Measurements from ENCODE around the gene PPCDC.
A peak's percentile ranks its signal among the peaks of the same experiment; 100 is the strongest.

The PPCDC gene

GRCh38 chr15:75019916-75020315 lies 3.5 kb upstream of the PPCDC start:
- no peak for DNase-seq

GRCh38 chr15:75021341-75021740 lies 2.0 kb upstream of the PPCDC start:
- no peak for DNase-seq

GRCh38 chr15:75022783-75023180 lies 608 bp upstream of the PPCDC start:
- no peak for DNase-seq

DNA sequence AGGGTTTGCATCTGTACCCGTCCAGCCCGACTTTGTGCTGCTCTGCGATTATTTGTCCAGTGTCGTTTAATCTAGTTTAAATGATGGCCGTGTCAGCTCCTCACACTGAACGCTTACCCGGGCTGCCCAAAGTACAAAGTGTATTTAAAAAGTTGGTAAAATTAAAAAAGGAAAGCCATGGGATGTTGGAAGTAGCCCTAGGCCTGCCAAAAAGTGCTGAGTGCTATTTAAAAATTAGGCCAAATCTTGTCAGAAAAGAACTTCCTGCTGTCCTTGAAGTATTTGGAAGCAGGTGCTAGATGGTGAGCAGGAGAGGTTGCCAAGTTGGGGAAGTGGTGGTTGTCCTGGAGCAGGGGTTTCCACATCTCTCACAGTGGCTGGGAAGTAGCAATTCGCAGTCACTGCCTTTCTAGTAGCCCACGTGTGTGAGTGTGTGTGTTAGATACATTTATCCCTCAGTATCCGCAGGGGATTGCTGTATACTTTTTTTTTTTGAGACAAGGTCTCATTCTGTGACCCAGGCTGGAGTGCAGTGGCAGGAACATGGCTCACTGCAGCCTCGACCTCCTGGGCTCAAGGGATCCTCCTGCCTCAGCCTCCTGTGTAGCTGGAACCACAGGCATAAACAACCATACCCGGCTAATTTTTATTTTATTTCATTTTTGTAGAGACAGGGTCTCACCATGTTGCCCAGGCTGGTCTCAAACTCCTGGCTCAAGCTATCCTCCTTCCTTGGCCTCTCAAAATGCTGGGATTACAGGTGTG lies 664 bp downstream of the PPCDC start:
- peak; percentile 27 for DNase-seq

DNA sequence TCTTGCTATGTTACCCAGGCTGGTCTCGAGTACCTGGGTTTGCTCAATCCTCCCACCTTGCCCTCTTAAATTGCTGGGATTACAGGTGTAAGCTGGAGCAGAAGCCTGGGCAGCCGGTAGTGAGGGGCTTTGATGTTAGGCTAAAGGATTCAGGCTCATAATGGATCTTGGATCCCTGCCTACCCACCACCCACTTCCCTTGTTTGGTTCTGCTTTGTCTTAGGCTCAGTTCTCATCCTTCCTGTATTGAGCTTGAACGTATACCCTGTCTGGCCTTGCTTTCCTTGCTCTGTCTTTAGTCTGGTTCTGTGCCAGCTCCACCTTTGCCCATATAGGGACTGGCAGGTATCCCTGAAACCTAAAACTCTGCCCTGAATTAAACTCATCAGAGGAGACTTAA lies 1.7 kb downstream of the PPCDC start:
- DNase-seq: no peak

- DNase-seq: no peak
Observed at GRCh38 chr15:75025548-75026260, 2.3 kb downstream of the PPCDC start.

- DNase-seq: no peak
Observed at GRCh38 chr15:75027551-75027950, 4.2 kb downstream of the PPCDC start.

GRCh38 chr15:75028991-75029377 lies 5.6 kb downstream of the PPCDC start:
- no peak for DNase-seq

GRCh38 chr15:75029378-75030022 lies 6.1 kb downstream of the PPCDC start:
- peak; percentile 93 for DNase-seq

DNA sequence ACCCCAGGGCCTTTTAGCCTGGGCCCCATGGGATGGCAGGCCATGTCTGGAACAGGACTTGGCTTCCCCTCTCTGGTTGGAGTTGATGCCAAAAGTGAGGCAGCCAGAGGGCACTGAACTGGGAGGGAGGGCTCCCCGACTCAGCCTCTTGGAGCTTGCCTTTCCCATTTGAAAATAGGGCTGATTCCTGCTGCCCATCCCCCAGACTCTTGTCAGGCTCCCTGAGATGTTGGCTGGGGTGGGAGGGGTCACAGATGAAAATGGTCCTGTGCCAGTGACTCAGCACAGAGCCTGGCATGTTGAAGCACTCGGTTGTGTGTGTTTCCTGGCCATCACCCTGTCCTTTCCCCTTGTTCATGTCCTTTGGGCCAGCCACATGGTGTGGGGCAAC lies 6.6 kb downstream of the PPCDC start:
- DNase-seq: no peak

GRCh38 chr15:75030424-75030823 lies 7.0 kb downstream of the PPCDC start:
- DNase-seq: no peak

GRCh38 chr15:75031848-75032247 lies 8.5 kb downstream of the PPCDC start:
- DNase-seq: no peak

DNA sequence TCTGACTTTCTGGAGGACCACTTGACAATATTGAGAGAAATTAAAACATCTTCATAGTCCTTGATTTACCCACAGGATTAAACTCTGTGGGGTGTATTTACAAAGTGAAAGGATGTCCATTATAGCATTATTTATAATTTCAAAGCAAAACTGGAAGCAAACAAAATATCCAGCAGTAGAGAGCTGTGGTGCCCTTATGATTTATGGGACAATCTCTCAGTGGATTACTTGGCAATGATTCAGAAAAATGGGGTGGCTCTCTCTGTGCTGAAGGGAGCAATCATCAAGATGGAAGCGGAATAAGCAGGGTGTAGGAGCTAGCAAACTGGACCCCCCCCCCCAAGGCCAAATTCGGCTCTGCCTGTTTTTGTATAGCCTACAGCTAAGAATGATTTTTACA lies 9.0 kb downstream of the PPCDC start:
- DNase-seq: no peak

- DNase-seq: no peak
Observed at GRCh38 chr15:75033809-75034208, 10.4 kb downstream of the PPCDC start.

DNA sequence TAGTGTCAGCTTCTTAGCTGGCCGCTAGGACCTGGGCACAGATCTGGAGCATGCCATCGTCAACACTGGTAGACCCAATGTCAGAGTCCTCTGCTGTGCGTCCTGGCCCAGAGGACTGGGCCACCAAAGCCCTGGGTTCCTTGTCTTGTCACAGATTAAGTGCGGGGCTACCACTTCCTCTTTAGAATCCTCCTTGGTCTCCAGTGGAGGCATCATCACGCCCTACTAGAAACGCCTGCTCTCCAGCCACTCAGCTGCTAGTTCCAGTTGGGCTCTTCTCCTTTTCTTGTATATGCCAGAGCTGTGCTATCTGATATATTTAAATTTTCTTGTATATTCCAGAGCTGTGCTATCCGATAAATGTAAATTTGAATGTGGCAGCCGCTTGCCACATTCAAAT lies 11.2 kb downstream of the PPCDC start:
- no peak for DNase-seq

GRCh38 chr15:75036212-75036616 lies 12.8 kb downstream of the PPCDC start:
- no peak for DNase-seq

DNA sequence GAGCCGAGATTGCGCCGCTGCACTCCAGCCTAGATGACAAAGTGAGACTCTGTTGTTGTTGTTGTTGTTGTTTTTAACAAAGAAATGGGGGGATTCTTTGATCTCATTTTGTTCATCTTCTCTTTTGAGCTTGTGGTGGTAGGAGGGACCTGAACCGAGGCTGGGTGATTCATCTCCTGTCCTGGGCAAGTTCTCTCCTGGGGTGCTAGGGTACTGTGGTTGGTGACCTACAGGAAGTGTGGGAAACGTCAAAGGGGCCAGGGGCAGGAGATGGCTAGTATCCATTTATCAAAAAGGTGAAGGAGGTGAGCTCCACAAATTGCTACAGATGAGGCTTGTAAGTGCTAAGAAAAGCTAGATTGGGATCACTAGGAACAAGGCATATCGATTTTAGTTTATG lies 14.3 kb downstream of the PPCDC start:
- DNase-seq: no peak

GRCh38 chr15:75038231-75038630 lies 14.8 kb downstream of the PPCDC start:
- DNase-seq: no peak

DNA sequence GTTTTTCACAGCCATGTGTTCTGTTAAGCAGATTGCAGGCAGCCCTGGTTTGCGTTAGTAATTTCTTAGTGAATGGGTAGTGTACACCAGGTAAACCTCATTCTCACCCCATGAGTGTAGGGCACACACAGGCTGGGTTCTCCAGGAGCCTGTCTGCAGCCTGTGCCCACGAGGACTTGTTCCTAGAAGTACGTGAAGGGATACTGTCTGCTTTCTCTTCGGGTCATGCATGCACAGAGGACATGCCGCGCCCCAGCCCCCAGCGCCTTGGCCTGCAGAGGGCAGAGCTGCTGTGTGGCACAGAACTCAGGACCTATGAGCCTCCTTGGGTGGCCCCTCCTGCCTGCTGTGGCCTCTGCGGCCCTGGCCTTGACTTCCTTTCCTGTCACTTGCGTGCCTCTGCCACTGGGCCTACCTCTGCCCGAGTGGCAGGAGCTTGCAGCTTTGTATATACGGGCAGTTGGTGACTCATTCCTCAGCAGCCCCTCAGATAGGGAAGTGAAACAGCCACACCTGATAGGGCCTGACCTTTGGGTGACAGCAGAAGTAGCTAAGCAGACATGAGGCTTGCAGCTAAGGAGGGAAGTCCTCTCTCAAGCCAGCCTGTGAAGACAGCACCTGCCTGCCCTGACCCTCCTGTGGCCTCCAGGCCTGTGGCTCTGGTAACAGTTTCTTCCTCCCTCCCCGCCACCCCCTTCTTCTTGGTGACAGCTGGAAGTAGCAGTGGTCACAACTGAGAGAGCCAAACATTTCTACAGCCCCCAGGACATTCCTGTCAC lies 19.5 kb downstream of the PPCDC start:
- DNase-seq: peak; percentile 62

- DNase-seq: no peak
Observed at GRCh38 chr15:75043509-75044257, 20.3 kb downstream of the PPCDC start.

DNA sequence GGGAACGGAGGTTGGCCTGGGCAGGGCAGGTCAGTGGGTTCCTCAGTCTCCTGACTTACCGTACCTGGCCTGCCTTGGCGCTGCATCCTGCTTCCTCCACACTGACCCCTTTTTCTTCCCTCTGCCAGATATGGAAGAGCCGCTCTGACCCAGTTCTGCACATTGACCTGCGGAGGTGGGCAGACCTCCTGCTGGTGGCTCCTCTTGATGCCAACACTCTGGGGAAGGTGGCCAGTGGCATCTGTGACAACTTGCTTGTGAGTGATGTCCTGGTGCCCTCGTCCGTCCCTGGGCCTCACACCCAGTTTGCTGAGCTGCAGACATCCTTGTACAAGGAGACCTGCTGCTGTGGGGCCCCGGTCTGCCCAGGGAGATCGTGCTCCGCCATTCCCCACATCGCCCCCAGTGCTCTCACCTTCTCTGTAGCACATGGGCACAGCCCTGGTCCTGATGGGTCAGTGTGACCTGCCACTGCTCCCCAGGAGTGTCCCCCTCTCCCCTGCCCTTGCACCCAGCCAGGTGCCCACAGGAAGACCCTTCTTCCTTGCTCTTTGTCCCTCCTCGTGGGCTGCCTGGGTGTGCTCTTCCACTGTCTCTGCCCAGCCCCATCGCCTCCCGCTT lies 21.0 kb downstream of the PPCDC start:
- DNase-seq: no peak
